ENCODE data around the gene DARS2.

Gene DARS2

GRCh38 chr1:173889885-173890284, 65.4 kb downstream of the DARS2 start:
- DNase-seq, result no peak

- no peak for DNase-seq
Observed at GRCh38 chr1:173893611-173894010, 69.1 kb downstream of the DARS2 start.

DNA sequence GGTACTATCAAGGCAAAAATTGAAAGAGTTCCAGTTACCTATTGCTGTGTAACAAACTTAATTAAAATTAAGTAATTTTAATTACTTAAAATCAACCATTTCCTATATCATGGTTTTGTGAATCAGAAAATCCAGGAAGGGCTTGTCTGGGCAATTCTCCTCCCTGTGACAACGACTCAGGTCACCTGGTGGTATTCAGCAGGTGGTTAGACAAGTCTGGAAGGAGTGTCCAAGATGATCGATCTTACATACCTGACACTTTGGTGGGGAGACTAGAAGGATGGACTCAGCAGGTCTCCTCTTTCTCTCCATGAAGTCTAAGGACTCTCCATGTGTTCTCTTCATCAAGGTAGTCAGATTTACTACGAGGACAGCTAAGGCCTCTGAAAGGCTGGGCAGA, 69.7 kb downstream of the DARS2 start:
- no peak for DNase-seq

DNA sequence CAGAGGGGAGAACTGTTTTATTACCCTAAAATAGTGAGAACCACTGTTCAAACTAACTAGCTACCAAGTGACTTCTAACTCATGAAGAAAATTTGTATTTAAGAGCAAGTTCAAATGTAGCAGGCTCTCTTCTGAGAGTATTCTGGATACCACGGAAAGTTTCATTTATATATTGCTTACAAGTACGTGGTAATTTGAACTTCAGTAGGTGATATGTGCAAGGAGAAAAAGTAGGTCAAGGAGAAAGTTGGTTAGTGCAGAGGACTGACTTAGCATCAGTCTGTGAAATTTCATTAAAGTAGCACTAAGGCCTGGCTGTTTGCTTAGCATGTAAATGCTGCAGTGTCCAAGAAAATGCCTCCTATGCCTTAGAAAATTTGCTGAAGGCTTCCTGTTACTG, 76.0 kb downstream of the DARS2 start:
- no peak for DNase-seq

GRCh38 chr1:173900992-173901391, 76.5 kb downstream of the DARS2 start:
- no peak for DNase-seq

DNA sequence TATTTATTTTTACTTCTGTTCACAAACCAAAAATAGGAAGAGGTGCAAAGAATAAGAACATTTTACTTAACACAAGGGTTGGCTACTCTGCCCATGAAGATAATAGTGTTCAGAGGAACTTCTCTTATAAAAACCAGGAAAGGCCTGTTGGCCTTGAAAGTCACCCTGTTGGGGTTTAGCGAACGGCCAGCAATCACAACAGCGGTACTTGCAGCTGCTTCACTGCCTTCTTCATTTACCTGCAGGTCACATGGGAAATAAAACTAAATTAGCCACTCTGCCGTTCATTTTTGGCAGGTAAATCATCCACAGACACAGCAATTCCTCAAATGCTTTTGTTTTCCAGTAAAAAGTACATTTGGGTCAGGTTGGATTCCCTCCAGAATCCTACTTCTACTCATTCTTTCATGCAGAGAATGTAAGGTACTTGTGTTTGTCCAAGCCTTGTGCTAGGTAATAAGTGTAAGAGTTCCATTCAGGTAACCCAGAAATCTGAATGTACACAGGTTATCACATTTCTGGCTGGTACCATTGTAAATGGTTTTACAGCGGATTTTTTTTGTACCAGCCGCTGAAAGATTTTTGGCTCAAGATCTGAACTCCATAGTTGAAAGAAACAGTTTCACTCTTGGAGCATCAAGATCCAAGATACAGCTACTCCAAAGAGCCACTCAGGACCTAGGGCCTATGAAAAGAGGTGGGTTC, 79.5 kb downstream of the DARS2 start:
- DNase-seq, result no peak
